Liver (tissue), 9 donors: ENCODE results near the gene ROBO2. TPM values are rescaled to one million over a fixed set of nuclear protein-coding genes. Genes with fewer than 3 reads are reported as not detected.

ENCODE experiments used
- DNase-seq: peaks from one replicate; pipeline ENCODE4 v3.0.0-alpha.2; 2017; ENCODE audit warnings: low spot score
- H3K27ac ChIP-seq, 2 donors: one replicate each; pipeline ENCODE4 v1.7.0; 2013; ENCODE audit warnings: inconsistent platforms in 2 of 2, low read length in 2 of 2, control low read depth in 1 of 2, low read depth in 1 of 2, mild to moderate bottlenecking in 1 of 2
- H3K27me3 ChIP-seq, 4 donors: one replicate each; pipeline versions ENCODE4 v1.6.1 to v1.7.0; 2013; ENCODE audit warnings: low read length in 3 of 4, inconsistent platforms in 1 of 4, mild to moderate bottlenecking in 1 of 4, moderate library complexity in 1 of 4; ENCODE audit not compliant: control insufficient read depth in 4 of 4, insufficient read depth in 4 of 4
- H3K36me3 ChIP-seq, 4 donors: one replicate each; pipeline versions ENCODE4 v1.6.1 to v1.7.0; 2013; ENCODE audit warnings: low read length in 3 of 4, mild to moderate bottlenecking in 3 of 4, low read depth in 1 of 4, moderate library complexity in 1 of 4; ENCODE audit not compliant: control insufficient read depth in 4 of 4, insufficient read depth in 3 of 4
- H3K4me1 ChIP-seq, 4 donors: one replicate each; pipeline versions ENCODE4 v1.6.1 to v1.7.0; 2013; ENCODE audit warnings: low read length in 3 of 4, mild to moderate bottlenecking in 3 of 4, moderate library complexity in 1 of 4; ENCODE audit not compliant: control insufficient read depth in 4 of 4, insufficient read depth in 4 of 4
- H3K4me3 ChIP-seq, 3 donors: one replicate each; pipeline versions ENCODE4 v1.6.1 to v1.7.0; 2013; ENCODE audit warnings: low read length in 3 of 3, control low read depth in 1 of 3, low read depth in 1 of 3, mild to moderate bottlenecking in 1 of 3
- H3K9ac ChIP-seq, 2 donors: one replicate each; pipeline ENCODE4 v1.7.0; 2013; ENCODE audit warnings: low read length in 2 of 2, mild to moderate bottlenecking in 2 of 2, moderate library complexity in 2 of 2, control low read depth in 1 of 2, low read depth in 1 of 2
- H3K9me3 ChIP-seq, 4 donors: one replicate each; pipeline versions ENCODE4 v1.6.1 to v1.7.0; 2013; ENCODE audit warnings: low read length in 3 of 4; ENCODE audit not compliant: control insufficient read depth in 4 of 4
- EGR1 ChIP-seq, 2 donors: IDR thresholded peaks; 2 replicates each; pipeline ENCODE4 v1.6.1; 2016 to 2018; ENCODE audit warnings: antibody characterized with exemption in 2 of 2, low read depth in 2 of 2
- FOXA1 ChIP-seq: IDR thresholded peaks from 2 replicates; pipeline ENCODE4 v1.6.1; 2016; ENCODE audit warnings: antibody characterized with exemption
- FOXA2 ChIP-seq: IDR thresholded peaks from 2 replicates; pipeline ENCODE4 v1.6.1; 2016; ENCODE audit warnings: antibody characterized with exemption
- GABPA ChIP-seq, 2 donors: IDR thresholded peaks in 1 of 2; conservative IDR thresholded peaks in 1 of 2; 2 replicates each; pipeline ENCODE4 v1.6.1; 2016; ENCODE audit warnings: antibody characterized with exemption in 2 of 2, mild to moderate bottlenecking in 1 of 2, moderate library complexity in 1 of 2
- HNF4A ChIP-seq, 2 donors: conservative IDR thresholded peaks; 2 replicates each; pipeline ENCODE4 v1.6.1; 2016; ENCODE audit warnings: antibody characterized with exemption in 2 of 2, mild to moderate bottlenecking in 2 of 2
- HNF4G ChIP-seq: IDR thresholded peaks from 2 replicates; pipeline ENCODE4 v1.6.1; 2016; ENCODE audit warnings: antibody characterized with exemption
- JUND ChIP-seq, 2 donors: IDR thresholded peaks; 2 replicates each; pipeline ENCODE4 v1.6.1; 2016; ENCODE audit warnings: antibody characterized with exemption in 2 of 2
- NR2F2 ChIP-seq: IDR thresholded peaks from 2 replicates; pipeline ENCODE4 v1.6.1; 2016; ENCODE audit warnings: antibody characterized with exemption
- RAD21 ChIP-seq, 2 donors: IDR thresholded peaks; 2 replicates each; pipeline ENCODE4 v1.6.1; 2016; ENCODE audit warnings: antibody characterized with exemption in 2 of 2, mild to moderate bottlenecking in 2 of 2
- RXRA ChIP-seq, 2 donors: IDR thresholded peaks; 2 replicates each; pipeline ENCODE4 v1.6.1; 2017 to 2018; ENCODE audit warnings: antibody characterized with exemption in 2 of 2, mild to moderate bottlenecking in 1 of 2
- SP1 ChIP-seq: IDR thresholded peaks from 2 replicates; pipeline ENCODE4 v1.6.1; 2018; ENCODE audit warnings: antibody characterized with exemption, mild to moderate bottlenecking
- TAF1 ChIP-seq: conservative IDR thresholded peaks from 2 replicates; pipeline ENCODE4 v1.6.1; 2016; ENCODE audit warnings: antibody characterized with exemption, mild to moderate bottlenecking
- YY1 ChIP-seq: IDR thresholded peaks from 2 replicates; pipeline ENCODE4 v1.6.1; 2016; ENCODE audit warnings: antibody characterized with exemption, mild to moderate bottlenecking
- WGBS: extraction: QIAGEN DNeasy Blood & Tissue Kit; methylation state at CpG from one replicate; pipeline ENCODE4 v1.1.7; 2013; 5-methylcytosine and 5-hydroxymethylcytosine counted together
- polyA plus RNA-seq, 2 donors: library from polyadenylated mRNA; stranded (reverse) in 1 of 2; unstranded in 1 of 2; fragments of 200-250 nt in 1 of 2; fragments of >200 nt in 1 of 2; fragmentation: Nextera tagmentation in 1 of 2; extraction: Ambion mirVana in 1 of 2; gene quantifications; one replicate each; pipeline versions ENCODE4 v1.2.1 to v1.2.3, GENCODE V29; 2013 to 2015
- total RNA-seq, 2 donors: library from RNA; depleted of rRNA; stranded (reverse); fragments of >200 nt; gene quantifications; one replicate each; pipeline ENCODE4 v1.2.3, GENCODE V29; 2014
- TF ChIP-seq, protein P1 (sequence below): IDR thresholded peaks from 2 replicates; pipeline ENCODE4 v1.6.1; 2016; ENCODE audit warnings: antibody characterized with exemption
- TF ChIP-seq, protein P2 (sequence below): IDR thresholded peaks from 2 replicates; pipeline ENCODE4 v1.6.1; 2016; ENCODE audit warnings: antibody characterized with exemption, mild to moderate bottlenecking
- TF ChIP-seq, protein P3 (sequence below): IDR thresholded peaks from 2 replicates; pipeline ENCODE4 v1.6.1; 2016; ENCODE audit warnings: antibody characterized with exemption
- TF ChIP-seq, protein P4 (sequence below): IDR thresholded peaks from 2 replicates; pipeline ENCODE4 v1.6.1; 2016; ENCODE audit warnings: antibody characterized with exemption
- TF ChIP-seq, protein P5 (sequence below): fragments of 150-350 bp; IDR thresholded peaks from 2 replicates; pipeline ENCODE4 v1.5.1; 2017; ENCODE audit warnings: improper control_type of control experiment, low read depth, low read length; ENCODE audit not compliant: missing input control
- donor health status: healthy.
- donor health status: healthy.
- donor health status: healthy.
- donor health status: healthy.
- donor health status: healthy.

Gene ROBO2
- total and polyA plus RNA-seq, 4 donors: 0.22 to 19.4 (median 1.1) TPM

DNA sequence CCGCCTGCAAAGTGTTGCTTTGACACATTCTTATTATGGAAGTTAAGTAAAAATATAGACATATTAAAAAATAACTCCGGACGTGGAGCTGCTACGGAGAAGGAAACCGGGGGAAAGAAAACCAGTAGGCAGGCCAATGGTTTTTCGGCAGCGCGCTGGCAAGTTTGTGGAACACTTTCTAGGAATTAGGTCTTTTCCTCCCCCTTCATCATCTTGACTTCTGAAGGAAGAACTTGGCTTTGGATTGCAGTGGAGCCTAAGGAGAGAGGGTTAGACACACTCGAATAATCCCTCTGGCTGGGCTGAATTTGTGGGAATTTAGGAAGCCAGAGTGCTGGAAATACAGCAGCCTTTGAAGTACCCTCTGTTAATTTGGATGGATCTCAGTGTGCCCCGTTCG is 317 bp downstream of the ROBO2 start:
- DNase-seq: no peak
- TF ChIP-seq RAD21 (IDR thresholded peaks at IDR 0.05): no peak
- TF ChIP-seq NR2F2: no peak
- TF ChIP-seq FOXA1: no peak
- TF ChIP-seq, protein P1, sequence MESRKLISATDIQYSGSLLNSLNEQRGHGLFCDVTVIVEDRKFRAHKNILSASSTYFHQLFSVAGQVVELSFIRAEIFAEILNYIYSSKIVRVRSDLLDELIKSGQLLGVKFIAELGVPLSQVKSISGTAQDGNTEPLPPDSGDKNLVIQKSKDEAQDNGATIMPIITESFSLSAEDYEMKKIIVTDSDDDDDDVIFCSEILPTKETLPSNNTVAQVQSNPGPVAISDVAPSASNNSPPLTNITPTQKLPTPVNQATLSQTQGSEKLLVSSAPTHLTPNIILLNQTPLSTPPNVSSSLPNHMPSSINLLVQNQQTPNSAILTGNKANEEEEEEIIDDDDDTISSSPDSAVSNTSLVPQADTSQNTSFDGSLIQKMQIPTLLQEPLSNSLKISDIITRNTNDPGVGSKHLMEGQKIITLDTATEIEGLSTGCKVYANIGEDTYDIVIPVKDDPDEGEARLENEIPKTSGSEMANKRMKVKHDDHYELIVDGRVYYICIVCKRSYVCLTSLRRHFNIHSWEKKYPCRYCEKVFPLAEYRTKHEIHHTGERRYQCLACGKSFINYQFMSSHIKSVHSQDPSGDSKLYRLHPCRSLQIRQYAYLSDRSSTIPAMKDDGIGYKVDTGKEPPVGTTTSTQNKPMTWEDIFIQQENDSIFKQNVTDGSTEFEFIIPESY: no peak
- TF ChIP-seq SP1: no peak
- TF ChIP-seq, protein P2, sequence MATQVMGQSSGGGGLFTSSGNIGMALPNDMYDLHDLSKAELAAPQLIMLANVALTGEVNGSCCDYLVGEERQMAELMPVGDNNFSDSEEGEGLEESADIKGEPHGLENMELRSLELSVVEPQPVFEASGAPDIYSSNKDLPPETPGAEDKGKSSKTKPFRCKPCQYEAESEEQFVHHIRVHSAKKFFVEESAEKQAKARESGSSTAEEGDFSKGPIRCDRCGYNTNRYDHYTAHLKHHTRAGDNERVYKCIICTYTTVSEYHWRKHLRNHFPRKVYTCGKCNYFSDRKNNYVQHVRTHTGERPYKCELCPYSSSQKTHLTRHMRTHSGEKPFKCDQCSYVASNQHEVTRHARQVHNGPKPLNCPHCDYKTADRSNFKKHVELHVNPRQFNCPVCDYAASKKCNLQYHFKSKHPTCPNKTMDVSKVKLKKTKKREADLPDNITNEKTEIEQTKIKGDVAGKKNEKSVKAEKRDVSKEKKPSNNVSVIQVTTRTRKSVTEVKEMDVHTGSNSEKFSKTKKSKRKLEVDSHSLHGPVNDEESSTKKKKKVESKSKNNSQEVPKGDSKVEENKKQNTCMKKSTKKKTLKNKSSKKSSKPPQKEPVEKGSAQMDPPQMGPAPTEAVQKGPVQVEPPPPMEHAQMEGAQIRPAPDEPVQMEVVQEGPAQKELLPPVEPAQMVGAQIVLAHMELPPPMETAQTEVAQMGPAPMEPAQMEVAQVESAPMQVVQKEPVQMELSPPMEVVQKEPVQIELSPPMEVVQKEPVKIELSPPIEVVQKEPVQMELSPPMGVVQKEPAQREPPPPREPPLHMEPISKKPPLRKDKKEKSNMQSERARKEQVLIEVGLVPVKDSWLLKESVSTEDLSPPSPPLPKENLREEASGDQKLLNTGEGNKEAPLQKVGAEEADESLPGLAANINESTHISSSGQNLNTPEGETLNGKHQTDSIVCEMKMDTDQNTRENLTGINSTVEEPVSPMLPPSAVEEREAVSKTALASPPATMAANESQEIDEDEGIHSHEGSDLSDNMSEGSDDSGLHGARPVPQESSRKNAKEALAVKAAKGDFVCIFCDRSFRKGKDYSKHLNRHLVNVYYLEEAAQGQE: no peak
- TF ChIP-seq, protein P3, sequence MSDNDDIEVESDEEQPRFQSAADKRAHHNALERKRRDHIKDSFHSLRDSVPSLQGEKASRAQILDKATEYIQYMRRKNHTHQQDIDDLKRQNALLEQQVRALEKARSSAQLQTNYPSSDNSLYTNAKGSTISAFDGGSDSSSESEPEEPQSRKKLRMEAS: no peak
- no peak for TF ChIP-seq GABPA (IDR thresholded peaks at IDR 0.05 in 1 of 2, conservative IDR thresholded peaks at IDR 0.05 in 1 of 2)
- no peak for TF ChIP-seq TAF1
- no peak for TF ChIP-seq HNF4A (conservative IDR thresholded peaks at IDR 0.05)
- no peak for TF ChIP-seq EGR1 (IDR thresholded peaks at IDR 0.05; ENCODE audit: low read depth in 2 of 2)
- TF ChIP-seq HNF4G: no peak
- TF ChIP-seq, protein P4, sequence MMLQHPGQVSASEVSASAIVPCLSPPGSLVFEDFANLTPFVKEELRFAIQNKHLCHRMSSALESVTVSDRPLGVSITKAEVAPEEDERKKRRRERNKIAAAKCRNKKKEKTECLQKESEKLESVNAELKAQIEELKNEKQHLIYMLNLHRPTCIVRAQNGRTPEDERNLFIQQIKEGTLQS: no peak
- no peak for TF ChIP-seq FOXA2
- TF ChIP-seq, protein P5, sequence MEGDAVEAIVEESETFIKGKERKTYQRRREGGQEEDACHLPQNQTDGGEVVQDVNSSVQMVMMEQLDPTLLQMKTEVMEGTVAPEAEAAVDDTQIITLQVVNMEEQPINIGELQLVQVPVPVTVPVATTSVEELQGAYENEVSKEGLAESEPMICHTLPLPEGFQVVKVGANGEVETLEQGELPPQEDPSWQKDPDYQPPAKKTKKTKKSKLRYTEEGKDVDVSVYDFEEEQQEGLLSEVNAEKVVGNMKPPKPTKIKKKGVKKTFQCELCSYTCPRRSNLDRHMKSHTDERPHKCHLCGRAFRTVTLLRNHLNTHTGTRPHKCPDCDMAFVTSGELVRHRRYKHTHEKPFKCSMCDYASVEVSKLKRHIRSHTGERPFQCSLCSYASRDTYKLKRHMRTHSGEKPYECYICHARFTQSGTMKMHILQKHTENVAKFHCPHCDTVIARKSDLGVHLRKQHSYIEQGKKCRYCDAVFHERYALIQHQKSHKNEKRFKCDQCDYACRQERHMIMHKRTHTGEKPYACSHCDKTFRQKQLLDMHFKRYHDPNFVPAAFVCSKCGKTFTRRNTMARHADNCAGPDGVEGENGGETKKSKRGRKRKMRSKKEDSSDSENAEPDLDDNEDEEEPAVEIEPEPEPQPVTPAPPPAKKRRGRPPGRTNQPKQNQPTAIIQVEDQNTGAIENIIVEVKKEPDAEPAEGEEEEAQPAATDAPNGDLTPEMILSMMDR: no peak
- TF ChIP-seq JUND (IDR thresholded peaks at IDR 0.05): no peak
- TF ChIP-seq YY1: no peak
- no peak for TF ChIP-seq RXRA (IDR thresholded peaks at IDR 0.05)
- WGBS: 5% methylated on average over 11 of the region's 11 CpGs
- H3K4me3 ChIP-seq: peak overlapping the region in 2 of 3 donors; percentile 18 to 52
- H3K36me3 ChIP-seq: no peaks in the 10 kb centered on the region
- H3K4me1 ChIP-seq: peaks cover 4 to 22% (median 17%) of the 10 kb centered on the region in 4 donors
- no peak overlapping the region for H3K27ac ChIP-seq
- H3K9me3 ChIP-seq: no peaks in the 10 kb centered on the region
- no peak overlapping the region for H3K9ac ChIP-seq
- peaks cover 0 to 15% (median 6%) of the 10 kb centered on the region in 4 donors for H3K27me3 ChIP-seq
